ENCODE measurements around the gene MYO7B.

- TF ChIP-seq POLR2A (IDR thresholded peaks at IDR 0.05) = no peak
- TF ChIP-seq CTCF (IDR thresholded peaks at IDR 0.05) = no peak
These were observed 79.2 kb downstream of the MYO7B start for GRCh38 chr2:127614731-127615130.

Measured in lower leg skin (tissue), 3 donors.